Stimulated activated CD4-positive, alpha-beta T cell treated with anti-CD3 and anti-CD28 coated beads, TNF-alpha, amount 100 ng/mL, for 48 hours (primary cell): ENCODE data around the gene BAIAP2L1.

ENCODE experiments used
- DNase-seq, 3 donors: peaks; one replicate each; pipeline ENCODE4 v3.0.0-alpha.2; 2020; ENCODE audit warnings: low read depth in 3 of 3

The BAIAP2L1 gene

DNA sequence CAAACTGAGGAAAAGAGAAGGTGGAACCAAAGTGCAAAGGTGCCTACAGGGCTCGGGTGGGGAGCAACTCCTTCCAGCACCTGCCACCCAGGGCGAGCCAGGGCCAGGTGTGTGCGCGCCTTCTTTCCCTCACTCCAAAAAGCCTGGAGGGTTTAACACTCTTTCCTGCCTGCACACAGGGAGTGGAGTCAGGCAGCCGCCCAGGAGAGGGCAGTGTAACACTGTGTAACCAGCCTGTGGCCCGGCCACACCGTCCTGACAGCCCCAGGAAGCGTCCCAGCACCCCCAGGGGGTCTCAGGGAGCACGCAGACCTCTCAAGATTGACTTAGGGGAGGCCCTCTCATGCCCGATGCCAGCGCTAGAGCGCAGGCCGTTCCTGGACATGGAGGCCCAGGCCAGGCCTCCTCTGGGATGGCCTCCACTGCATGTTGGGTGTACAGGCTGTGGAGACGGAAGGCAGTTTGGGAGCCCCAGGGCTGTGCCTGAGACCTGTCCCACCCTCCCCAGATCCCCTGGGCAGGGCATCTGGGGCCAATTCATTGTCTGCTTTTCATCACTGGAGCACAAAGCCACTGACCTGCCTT lies 106.0 kb downstream of the BAIAP2L1 start:
- peak in 1 of 3 donors; percentile 26 for DNase-seq

DNA sequence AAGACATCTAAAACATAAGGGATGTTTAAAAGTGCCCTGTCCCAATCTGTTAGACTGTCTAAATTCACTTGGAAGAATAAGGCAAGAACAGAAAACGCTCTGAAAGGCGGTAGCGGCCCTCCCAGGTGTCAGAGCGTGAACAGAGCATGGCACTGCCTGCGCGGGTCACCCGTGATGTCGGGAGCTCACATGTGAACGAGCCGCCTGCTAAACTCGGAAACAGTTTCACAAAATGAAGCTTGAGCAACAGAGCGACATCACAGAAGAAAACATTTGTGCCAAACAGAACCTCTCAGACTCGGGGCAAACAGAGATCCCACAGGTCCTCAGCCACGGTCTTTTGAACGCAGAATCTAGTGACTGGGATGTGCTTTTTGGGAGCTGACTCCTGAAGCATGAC lies 106.6 kb downstream of the BAIAP2L1 start:
- DNase-seq = no peak

GRCh38 chr7:98293746-98294145 lies 107.1 kb downstream of the BAIAP2L1 start:
- no peak for DNase-seq

DNA sequence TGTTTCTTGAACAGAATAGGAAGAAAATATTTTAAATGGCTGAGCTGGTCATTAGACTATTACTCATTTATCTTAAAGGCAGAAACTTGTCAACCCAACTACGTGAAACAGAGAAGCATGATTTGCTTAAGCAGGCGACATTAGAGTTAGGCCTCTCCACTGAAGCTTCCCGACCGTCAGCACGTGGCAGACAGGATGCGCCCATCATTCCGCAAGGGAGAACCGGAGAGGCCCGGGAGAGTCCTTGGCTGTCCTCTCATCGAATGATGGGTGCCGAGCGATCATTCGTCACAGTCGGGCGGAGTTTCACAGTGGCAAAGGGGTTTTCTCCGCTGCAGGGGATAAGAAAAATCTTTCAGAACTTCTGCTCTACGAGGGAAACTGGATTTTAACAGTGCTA lies 107.6 kb downstream of the BAIAP2L1 start:
- DNase-seq = no peak

GRCh38 chr7:98291717-98292116 lies 109.2 kb downstream of the BAIAP2L1 start:
- no peak for DNase-seq

GRCh38 chr7:98289333-98289875 lies 111.5 kb downstream of the BAIAP2L1 start:
- DNase-seq = no peak

- no peak for DNase-seq
Observed at GRCh38 chr7:98288064-98288823, 112.6 kb downstream of the BAIAP2L1 start.

- no peak for DNase-seq
Observed at GRCh38 chr7:98287486-98287959, 113.4 kb downstream of the BAIAP2L1 start.

DNA sequence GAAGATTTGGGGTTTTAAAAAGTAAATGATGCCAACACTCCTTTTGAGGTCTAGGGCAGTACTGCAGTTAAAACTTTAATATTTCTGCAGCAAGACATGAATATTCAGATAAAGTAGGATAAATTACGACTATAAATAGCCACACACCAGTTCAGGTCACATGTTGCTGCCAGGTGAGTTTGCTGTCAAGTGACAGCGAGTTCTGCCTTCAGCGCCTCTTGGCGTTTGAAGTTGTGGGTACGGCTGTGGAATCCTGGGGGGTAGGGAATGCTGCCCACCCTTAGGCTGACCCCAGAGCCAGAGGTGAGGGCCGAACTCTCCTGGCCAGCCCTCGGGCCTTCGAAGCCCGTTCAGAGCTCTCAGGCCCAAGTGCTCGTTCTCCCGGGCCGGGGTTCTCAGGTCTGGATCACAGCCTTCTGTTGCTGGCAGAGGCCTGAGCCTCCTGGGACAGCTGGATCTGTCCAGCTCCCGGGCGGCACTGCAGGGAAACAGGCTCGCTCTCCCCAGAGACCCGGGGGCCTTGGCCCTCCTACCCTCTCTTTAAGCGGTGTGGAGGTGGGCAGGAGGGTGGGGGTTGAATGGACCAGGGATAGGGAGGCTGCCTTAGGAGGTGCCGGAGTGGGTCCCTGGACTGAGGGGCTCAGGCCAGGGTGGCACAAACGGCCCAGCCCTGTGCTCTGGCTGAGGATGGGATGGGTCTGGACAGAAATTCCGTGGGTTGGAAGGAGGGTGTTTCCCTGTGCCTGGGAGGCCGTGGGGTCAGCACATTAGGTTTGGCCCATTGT lies 114.0 kb downstream of the BAIAP2L1 start:
- DNase-seq = no peak

- no peak for DNase-seq
Observed at GRCh38 chr7:98286093-98286539, 114.8 kb downstream of the BAIAP2L1 start.

- DNase-seq = no peak
Observed at GRCh38 chr7:98285157-98286092, 115.5 kb downstream of the BAIAP2L1 start.

DNA sequence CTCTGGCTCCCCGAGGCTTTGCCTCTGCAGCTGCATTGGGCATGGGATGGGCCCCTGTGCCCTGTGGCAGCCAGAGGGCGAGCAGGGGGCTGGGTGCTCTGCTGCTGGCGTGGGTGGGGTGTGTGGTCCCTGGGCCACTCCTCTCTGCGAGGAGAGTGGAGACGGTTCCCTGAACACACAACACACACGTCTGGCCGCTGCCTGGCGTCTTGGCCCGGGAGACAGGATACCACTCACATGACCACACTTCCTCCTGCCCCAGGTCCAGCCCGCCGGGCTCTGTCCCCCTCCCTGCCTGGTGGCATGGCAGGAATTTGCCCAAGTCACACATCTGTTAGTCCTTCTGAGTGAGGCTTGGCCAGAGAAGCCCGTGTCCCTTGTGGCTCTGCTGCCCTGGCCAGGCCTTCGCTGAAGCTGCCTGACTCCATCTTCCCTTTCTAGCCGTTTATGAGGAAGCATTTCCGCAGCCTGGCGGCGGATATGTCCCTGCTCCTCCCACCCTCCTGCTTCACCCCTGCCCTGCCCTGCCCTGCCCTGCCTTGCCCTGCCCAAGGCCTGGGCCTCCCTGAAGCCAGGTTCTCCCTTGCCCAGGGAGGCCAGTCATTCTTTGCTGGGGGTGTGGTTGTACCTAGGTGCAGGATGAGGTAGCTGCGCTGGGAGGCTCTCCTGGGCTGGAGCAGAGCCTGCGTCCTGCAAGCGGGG lies 116.4 kb downstream of the BAIAP2L1 start:
- DNase-seq = no peak

GRCh38 chr7:98283887-98284222 lies 117.0 kb downstream of the BAIAP2L1 start:
- no peak for DNase-seq

DNA sequence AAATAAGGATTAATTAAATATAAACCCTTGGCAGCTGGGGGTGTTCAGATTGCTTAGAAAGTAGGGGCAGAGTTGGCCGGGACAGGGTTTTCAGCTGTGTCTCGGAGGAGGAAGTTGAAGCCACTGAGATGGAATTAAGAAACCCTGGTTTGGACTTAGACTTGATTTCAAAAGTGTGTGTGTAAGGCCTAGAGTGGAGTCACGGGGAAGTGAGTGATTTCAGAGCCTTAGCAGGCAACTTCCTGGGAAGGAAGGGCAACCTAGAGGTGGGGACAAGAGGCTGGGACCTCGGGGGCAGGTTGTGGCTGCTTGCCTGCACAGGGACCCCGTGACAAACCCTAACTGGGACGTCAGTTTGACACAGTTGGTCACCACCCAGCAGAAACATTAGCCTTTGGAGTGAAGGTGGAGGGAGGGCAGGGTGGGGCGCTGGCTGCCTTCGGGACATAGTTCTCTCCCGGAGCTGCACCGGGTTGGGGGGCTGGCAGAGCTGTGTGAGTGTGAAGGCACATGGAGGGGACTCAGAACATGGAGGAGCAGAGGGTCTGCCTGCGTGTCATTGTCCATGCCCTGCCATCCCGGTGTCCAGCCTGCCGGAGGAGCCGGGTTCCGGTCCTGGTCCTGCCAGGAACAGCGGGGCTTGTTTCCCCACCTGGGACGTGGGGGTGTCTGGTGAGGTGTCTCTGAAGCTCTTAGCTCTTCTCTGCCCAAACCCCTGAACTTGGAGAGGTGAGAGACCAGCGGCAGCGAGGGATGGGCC lies 117.6 kb downstream of the BAIAP2L1 start:
- no peak for DNase-seq

GRCh38 chr7:98282703-98283102 lies 118.2 kb downstream of the BAIAP2L1 start:
- no peak for DNase-seq

DNA sequence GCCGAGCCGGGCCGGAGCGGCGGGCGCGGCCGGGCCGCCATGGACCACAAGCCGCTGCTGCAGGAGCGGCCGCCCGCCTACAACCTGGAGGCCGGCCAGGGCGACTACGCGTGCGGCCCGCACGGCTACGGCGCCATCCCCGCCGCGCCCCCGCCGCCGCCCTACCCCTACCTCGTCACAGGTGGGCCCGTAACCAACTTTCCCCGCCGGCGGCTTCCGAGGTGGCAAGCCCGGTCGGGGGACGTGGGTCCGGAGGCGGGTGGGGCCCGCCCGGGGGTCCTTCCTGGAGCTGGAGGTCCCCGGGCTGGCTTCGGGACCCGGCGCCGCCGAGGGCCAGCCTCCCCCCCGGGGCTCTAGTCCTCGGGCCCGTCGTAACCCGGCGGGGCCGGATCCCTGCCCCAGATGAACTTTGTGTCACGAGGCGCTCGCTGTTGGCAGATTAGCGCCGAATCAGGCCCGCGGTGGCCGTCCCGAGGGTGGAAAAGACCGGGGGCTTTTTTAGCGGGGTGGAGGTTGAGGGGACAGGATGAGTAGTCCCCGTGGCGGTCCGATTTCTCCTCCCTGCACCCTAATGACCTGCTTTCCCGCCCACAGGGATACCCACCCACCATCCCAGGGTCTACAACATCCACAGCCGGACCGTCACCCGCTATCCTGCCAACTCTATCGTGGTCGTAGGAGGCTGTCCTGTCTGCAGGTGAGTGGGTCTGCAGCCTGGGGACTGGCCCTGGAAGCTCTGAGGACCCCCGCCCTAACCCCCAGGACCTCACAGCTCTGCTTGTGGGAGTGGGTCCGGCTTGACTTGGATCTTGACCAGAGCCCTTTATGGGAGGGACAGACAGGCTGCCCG lies 118.9 kb downstream of the BAIAP2L1 start:
- peak in 1 of 3 donors; percentile 28 for DNase-seq

DNA sequence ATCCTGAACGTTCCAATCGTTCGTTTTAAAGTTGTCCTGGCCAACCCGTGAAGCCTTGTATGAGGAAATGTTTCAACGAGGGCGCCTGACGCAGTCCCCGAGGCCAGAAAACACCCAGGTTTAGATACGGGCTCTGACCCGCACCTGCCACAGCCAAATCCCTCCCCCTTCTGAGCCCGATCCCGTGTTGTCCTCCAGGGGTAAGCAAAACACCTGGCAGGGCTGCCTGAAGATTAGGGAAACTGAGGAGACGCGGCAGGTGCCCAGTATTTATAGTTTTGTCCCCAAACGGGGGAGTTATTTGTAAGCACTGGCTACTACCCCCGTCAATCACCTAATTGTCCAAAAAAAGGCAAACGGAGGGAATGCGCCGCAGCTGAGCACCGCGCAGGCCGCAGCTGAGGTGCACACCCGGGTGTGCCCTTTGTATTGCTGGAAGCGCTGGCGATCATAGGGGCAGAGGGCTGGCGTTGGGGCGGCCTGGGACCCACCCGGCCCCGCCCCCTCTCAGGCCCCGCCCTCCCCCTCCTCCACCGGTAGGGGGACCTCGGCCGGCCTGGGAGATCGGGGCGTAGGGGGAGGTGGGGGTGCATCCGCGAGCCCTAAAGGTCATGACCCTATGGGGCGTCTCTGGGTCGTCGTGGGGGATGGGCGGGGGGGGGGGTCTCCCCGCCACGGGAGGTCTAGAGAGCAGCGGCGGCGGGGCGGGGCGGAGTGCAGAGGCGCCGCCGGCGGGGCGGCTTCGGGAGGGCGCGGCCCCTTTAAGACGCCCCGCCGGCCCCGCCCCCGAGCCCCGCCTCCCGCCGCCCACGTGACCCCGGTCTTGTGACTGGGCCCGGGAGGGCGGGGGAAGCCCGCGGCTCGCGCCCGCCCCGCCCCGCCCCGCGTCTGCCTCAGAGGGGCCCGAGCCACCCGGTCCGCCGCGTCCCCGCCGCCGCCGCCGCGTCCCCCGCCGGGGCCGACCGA lies 119.8 kb downstream of the BAIAP2L1 start, which contains the start of gene BRI3:
TSS of gene BRI3 (plus strand) at position 896 of the 966 bp plus-strand sequence. CDS start 110 bp downstream, outside the sequence.
- DNase-seq = peak; percentile 76 to 96 (median 86)

GRCh38 chr7:98280296-98280695 lies 120.6 kb downstream of the BAIAP2L1 start:
- DNase-seq = no peak
